Peyer's patch (tissue), 4 donors: ENCODE measurements around the gene TANGO2. TPM values are rescaled to one million over a fixed set of nuclear protein-coding genes. Genes with fewer than 3 reads are reported as not detected.
"Not testable (repeated sequence)": the region's sequence is repeated elsewhere in the genome, so short reads cannot be mapped to it uniquely, and the experiment has no call there.

Source experiments
- DNase-seq, 3 donors: peaks; one replicate each; pipeline ENCODE4 v3.0.0-alpha.2; 2017 to 2019
- H3K27ac ChIP-seq, 4 donors: fragments of 200-600 bp; sonication (generic); one replicate each; pipeline ENCODE4 v1.5.1; 2016 to 2019
- H3K27me3 ChIP-seq, 2 donors: fragments of 200-600 bp; sonication (generic); one replicate each; pipeline ENCODE4 v1.5.1; 2019
- H3K36me3 ChIP-seq, 3 donors: fragments of 200-600 bp; sonication (generic); one replicate each; pipeline ENCODE4 v1.5.1; 2016 to 2019
- H3K4me1 ChIP-seq, 4 donors: fragments of 200-600 bp; sonication (generic); one replicate each; pipeline ENCODE4 v1.5.1; 2016 to 2019
- H3K4me3 ChIP-seq, 4 donors: fragments of 200-600 bp; sonication (generic); 1 replicate in 3 of 4; 2 replicates in 1 of 4; pipeline ENCODE4 v1.5.1; 2016 to 2019; ENCODE audit warnings: mild to moderate bottlenecking in 1 of 4
- H3K9me3 ChIP-seq, 4 donors: fragments of 200-600 bp; sonication (generic); one replicate each; pipeline ENCODE4 v1.5.1; 2016 to 2019; ENCODE audit warnings: mild to moderate bottlenecking in 1 of 4
- POLR2A ChIP-seq, 2 donors: fragments of 450-650 bp; IDR thresholded peaks; one replicate each; pipeline ENCODE4 v1.5.1; 2017; ENCODE audit warnings: antibody characterized with exemption in 2 of 2, mild to moderate bottlenecking in 2 of 2, moderate library complexity in 2 of 2
- total RNA-seq, 4 donors: library from RNA; depleted of rRNA; stranded (reverse); fragments of >200 nt; gene quantifications; one replicate each; pipeline ENCODE4 v1.1.0, GENCODE V29; 2016
- TF ChIP-seq, protein P1 (sequence below), 6 experiments: fragments of 450-650 bp in 4 of 6; fragments of 200-600 bp in 2 of 6; sonication (generic) in 1 of 6; IDR thresholded peaks; one replicate each; pipeline ENCODE4 v1.5.1; 2017 to 2019; ENCODE audit warnings: antibody characterized with exemption in 6 of 6, mild to moderate bottlenecking in 3 of 6, moderate library complexity in 1 of 6

Gene TANGO2
- total RNA-seq, 4 donors from 2014 or later, result 27.2 to 45.4 (median 41.0) TPM

GRCh38 chr22:20064140-20064480 is 43.2 kb downstream of the TANGO2 start:
- peak in 1 of 3 donors; percentile 33 for DNase-seq
- Histone ChIP-seq H3K36me3 (peaks cover 0 to 45% (median 0%) of the 10 kb centered on the region in 3 donors), H3K4me1 (no peaks in the 10 kb centered on the region), H3K9me3 (no peaks in the 10 kb centered on the region), H3K4me3 (no peak overlapping the region), H3K27me3 (no peaks in the 10 kb centered on the region), H3K27ac (no peak overlapping the region)
- no peak for TF ChIP-seq POLR2A (IDR thresholded peaks at IDR 0.05)
- TF ChIP-seq, protein P1, sequence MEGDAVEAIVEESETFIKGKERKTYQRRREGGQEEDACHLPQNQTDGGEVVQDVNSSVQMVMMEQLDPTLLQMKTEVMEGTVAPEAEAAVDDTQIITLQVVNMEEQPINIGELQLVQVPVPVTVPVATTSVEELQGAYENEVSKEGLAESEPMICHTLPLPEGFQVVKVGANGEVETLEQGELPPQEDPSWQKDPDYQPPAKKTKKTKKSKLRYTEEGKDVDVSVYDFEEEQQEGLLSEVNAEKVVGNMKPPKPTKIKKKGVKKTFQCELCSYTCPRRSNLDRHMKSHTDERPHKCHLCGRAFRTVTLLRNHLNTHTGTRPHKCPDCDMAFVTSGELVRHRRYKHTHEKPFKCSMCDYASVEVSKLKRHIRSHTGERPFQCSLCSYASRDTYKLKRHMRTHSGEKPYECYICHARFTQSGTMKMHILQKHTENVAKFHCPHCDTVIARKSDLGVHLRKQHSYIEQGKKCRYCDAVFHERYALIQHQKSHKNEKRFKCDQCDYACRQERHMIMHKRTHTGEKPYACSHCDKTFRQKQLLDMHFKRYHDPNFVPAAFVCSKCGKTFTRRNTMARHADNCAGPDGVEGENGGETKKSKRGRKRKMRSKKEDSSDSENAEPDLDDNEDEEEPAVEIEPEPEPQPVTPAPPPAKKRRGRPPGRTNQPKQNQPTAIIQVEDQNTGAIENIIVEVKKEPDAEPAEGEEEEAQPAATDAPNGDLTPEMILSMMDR (IDR thresholded peaks at IDR 0.05), result no peak

DNA sequence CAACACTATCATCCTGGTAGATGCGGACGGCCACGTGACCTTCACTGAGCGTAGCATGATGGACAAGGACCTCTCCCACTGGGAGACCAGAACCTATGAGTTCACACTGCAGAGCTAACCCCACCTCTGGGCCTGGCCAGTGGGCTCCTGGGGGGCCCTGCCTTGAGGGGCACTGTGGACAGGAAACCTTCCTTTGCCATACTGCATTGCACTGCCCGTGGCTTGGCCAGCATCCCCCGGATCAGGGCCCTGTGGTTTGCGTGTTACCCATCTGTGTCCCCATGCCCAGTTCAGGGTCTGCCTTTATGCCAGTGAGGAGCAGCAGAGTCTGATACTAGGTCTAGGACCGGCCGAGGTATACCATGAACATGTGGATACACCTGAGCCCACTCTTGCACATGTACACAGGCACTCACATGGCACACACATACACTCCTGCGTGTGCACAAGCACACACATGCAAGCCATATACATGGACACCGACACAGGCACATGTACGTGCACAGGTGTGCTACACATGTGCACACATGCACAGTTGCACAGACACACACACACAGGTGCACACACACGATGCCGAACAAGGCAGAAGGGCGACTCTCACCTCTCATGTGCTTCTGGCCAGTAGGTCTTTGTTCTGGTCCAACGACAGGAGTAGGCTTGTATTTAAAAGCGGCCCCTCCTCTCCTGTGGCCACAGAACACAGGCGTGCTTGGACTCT is 43.8 kb downstream of the TANGO2 start:
- Histone ChIP-seq H3K27me3 (no peaks in the 10 kb centered on the region), H3K4me1 (no peaks in the 10 kb centered on the region), H3K9me3 (no peaks in the 10 kb centered on the region), H3K4me3 (no peak overlapping the region), H3K27ac (no peak overlapping the region), H3K36me3 (peaks cover 0 to 41% (median 0%) of the 10 kb centered on the region in 3 donors)
- DNase-seq, result peak in 1 of 3 donors; percentile 29
- TF ChIP-seq, protein P1 (IDR thresholded peaks at IDR 0.05), result no peak
- TF ChIP-seq POLR2A (IDR thresholded peaks at IDR 0.05), result no peak

GRCh38 chr22:20065896-20066616 is 45.1 kb downstream of the TANGO2 start:
- TF ChIP-seq POLR2A (IDR thresholded peaks at IDR 0.05), result no peak
- TF ChIP-seq, protein P1 (IDR thresholded peaks at IDR 0.05), result no peak
- H3K4me3 ChIP-seq, result no peak overlapping the region
- H3K27ac ChIP-seq, result no peak overlapping the region
- peaks cover 0 to 36% (median 0%) of the 10 kb centered on the region in 3 donors for H3K36me3 ChIP-seq
- no peaks in the 10 kb centered on the region for H3K9me3 ChIP-seq
- DNase-seq, result peak in 1 of 3 donors; percentile 24
- H3K4me1 ChIP-seq, result no peaks in the 10 kb centered on the region
- H3K27me3 ChIP-seq, result no peaks in the 10 kb centered on the region

GRCh38 chr22:20066617-20067383 is 45.9 kb downstream of the TANGO2 start:
- H3K4me3 ChIP-seq, result no peak overlapping the region
- peak in 1 of 3 donors; percentile 40 for DNase-seq
- H3K36me3 ChIP-seq, result peaks cover 0 to 30% (median 0%) of the 10 kb centered on the region in 3 donors

GRCh38 chr22:20067384-20067682 is 46.4 kb downstream of the TANGO2 start:
- not testable (repeated sequence) for H3K27ac ChIP-seq, H3K4me3 ChIP-seq, H3K4me1 ChIP-seq, H3K9me3 ChIP-seq, H3K27me3 ChIP-seq, DNase-seq
- H3K36me3 ChIP-seq, result peaks cover 0 to 25% (median 0%) of the 10 kb centered on the region in 3 donors

More at GRCh38 chr22:20066617-20067383, 45.9 kb downstream of the TANGO2 start:
- no peak overlapping the region for H3K27ac ChIP-seq
- no peaks in the 10 kb centered on the region for H3K4me1 ChIP-seq
- TF ChIP-seq POLR2A (IDR thresholded peaks at IDR 0.05), result no peak
- TF ChIP-seq, protein P1 (IDR thresholded peaks at IDR 0.05), result no peak
- no peaks in the 10 kb centered on the region for H3K27me3 ChIP-seq
- no peaks in the 10 kb centered on the region for H3K9me3 ChIP-seq

DNA sequence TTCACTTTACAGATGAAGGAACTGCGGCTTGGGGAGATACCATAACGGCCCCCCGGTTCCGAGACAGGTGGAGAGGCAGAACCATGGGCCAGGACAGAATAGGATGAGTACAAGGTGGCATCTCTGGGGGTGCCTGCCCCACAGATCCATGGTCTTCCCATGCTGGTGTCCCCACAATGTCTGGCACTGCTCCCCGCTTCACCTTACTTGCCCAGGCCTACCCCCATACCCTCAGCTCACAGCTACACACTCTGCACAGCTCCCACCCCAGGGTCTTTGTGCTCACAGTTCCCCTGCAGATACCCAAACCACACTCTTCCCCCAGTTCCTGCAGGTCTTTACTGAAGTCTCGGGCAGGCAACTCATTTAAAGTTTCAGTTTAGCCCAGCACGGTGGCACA is 47.7 kb downstream of the TANGO2 start:
- Histone ChIP-seq H3K36me3 (peaks cover 0 to 14% (median 0%) of the 10 kb centered on the region in 3 donors), H3K4me1 (no peaks in the 10 kb centered on the region), H3K27me3 (no peaks in the 10 kb centered on the region), H3K27ac (no peak overlapping the region), H3K4me3 (no peak overlapping the region), H3K9me3 (no peaks in the 10 kb centered on the region)
- DNase-seq, result no peak
- no peak for TF ChIP-seq POLR2A (IDR thresholded peaks at IDR 0.05)
- TF ChIP-seq, protein P1 (IDR thresholded peaks at IDR 0.05), result no peak
